ENCODE results near the gene RCSD1.

Gene RCSD1

DNA sequence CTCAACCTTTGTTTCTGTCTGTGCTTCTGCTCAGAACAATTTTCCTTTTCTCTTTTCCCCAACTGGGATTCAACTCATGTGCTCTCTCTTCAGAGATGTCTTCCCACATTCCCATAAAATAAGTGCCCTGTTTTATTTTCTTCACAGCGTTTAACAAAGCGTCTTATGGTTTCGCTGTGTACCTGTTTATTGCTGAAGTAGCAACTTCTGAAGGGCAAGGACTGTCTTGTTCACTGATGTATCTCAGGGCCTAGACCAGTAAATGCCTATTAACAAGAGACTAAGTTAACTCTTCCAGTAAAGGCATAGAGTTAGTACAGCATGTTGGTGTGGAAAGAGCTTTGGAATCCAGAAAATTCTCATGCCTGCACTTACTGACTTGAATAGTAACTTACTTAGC lies 48.8 kb downstream of the RCSD1 start:
- Histone ChIP-seq H3K4me3 (IDR thresholded peaks at IDR 0.05; ENCODE audit: insufficient read depth, low read depth, low read length) (no peak overlapping the region), H3K4me1 (ENCODE audit: low read depth, poor library complexity, severe bottlenecking) (peaks cover 27% of the 10 kb centered on the region), H2AFZ (ENCODE audit: low read depth) (no peak overlapping the region), H3K27me3 (ENCODE audit: insufficient read depth, low read depth) (no peaks in the 10 kb centered on the region), H4K20me1 (ENCODE audit: insufficient read depth) (no peaks in the 10 kb centered on the region), H3K9ac (no peak overlapping the region), H3K79me2 (ENCODE audit: insufficient read depth, low read depth) (no peaks in the 10 kb centered on the region; the same call in 1 of the 2 replicates), H3K36me3 (ENCODE audit: insufficient read depth) (no peaks in the 10 kb centered on the region; the same call in 1 of the 2 replicates), H3K27ac (no peak overlapping the region), H3K4me2 (no peak overlapping the region)
- TF ChIP-seq, protein P1, sequence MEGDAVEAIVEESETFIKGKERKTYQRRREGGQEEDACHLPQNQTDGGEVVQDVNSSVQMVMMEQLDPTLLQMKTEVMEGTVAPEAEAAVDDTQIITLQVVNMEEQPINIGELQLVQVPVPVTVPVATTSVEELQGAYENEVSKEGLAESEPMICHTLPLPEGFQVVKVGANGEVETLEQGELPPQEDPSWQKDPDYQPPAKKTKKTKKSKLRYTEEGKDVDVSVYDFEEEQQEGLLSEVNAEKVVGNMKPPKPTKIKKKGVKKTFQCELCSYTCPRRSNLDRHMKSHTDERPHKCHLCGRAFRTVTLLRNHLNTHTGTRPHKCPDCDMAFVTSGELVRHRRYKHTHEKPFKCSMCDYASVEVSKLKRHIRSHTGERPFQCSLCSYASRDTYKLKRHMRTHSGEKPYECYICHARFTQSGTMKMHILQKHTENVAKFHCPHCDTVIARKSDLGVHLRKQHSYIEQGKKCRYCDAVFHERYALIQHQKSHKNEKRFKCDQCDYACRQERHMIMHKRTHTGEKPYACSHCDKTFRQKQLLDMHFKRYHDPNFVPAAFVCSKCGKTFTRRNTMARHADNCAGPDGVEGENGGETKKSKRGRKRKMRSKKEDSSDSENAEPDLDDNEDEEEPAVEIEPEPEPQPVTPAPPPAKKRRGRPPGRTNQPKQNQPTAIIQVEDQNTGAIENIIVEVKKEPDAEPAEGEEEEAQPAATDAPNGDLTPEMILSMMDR (conservative IDR thresholded peaks at IDR 0.05; ENCODE audit: low read depth, low read length): no peak

DNA sequence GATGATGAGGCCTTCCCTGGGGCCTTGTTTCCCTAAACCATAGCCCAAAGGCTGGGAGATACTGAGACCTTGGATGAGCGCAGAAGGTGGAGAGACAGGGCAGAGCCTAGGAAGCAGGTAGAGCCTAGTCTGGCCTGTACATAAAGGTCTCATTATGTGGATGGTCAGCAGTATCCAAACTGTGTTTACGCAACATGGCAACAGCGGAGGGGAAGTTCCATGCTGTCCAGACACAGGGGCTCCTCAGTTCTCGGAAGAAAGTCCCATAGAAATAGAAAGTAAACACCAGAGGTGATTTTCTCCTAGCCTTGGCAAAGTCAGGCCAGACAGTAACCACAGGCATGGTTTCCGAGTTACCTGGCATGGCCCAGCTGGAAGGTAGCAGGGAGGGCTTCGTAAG lies 49.7 kb downstream of the RCSD1 start:
- TF ChIP-seq, protein P1 (conservative IDR thresholded peaks at IDR 0.05; ENCODE audit: low read depth, low read length): no peak
- H3K9ac ChIP-seq: no peak overlapping the region
- no peaks in the 10 kb centered on the region for H4K20me1 ChIP-seq (ENCODE audit: insufficient read depth)
- no peaks in the 10 kb centered on the region for H3K27me3 ChIP-seq (ENCODE audit: insufficient read depth, low read depth)
- H2AFZ ChIP-seq (ENCODE audit: low read depth): no peak overlapping the region
- H3K4me2 ChIP-seq: no peak overlapping the region
- H3K27ac ChIP-seq: no peak overlapping the region
- no peaks in the 10 kb centered on the region for H3K36me3 ChIP-seq (ENCODE audit: insufficient read depth)
- H3K4me1 ChIP-seq (ENCODE audit: low read depth, poor library complexity, severe bottlenecking): peaks cover 22% of the 10 kb centered on the region
- H3K79me2 ChIP-seq (ENCODE audit: insufficient read depth, low read depth): no peaks in the 10 kb centered on the region; the same call in 1 of the 2 replicates
- H3K4me3 ChIP-seq (IDR thresholded peaks at IDR 0.05; ENCODE audit: insufficient read depth, low read depth, low read length): no peak overlapping the region

DNA sequence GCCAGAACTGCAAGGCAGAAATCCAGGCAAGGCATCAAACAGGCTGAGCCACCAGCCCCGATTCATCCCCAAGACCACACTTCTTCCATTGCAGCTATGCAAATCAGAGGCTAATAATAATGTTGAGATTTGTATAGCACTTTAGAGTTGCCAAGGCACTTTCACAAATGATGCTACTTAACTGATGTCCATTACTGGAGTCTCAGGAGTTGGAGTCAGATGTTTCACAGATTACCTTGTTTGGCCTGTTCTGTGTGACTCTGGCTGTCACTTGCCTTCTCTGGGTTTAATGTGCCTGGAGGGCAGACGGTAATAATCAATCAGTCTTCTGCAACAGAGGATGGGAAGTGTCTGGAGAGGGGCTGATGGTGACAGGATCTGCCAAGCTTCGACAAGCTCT lies 51.0 kb downstream of the RCSD1 start:
- TF ChIP-seq, protein P1 (conservative IDR thresholded peaks at IDR 0.05; ENCODE audit: low read depth, low read length): no peak
- Histone ChIP-seq H3K79me2 (ENCODE audit: insufficient read depth, low read depth) (no peaks in the 10 kb centered on the region; the same call in 1 of the 2 replicates), H2AFZ (ENCODE audit: low read depth) (no peak overlapping the region), H4K20me1 (ENCODE audit: insufficient read depth) (no peaks in the 10 kb centered on the region), H3K4me2 (no peak overlapping the region), H3K27me3 (ENCODE audit: insufficient read depth, low read depth) (no peaks in the 10 kb centered on the region), H3K4me1 (ENCODE audit: low read depth, poor library complexity, severe bottlenecking) (peaks cover 9% of the 10 kb centered on the region), H3K36me3 (ENCODE audit: insufficient read depth) (no peaks in the 10 kb centered on the region), H3K4me3 (IDR thresholded peaks at IDR 0.05; ENCODE audit: insufficient read depth, low read depth, low read length) (no peak overlapping the region), H3K27ac (no peak overlapping the region; the same call in 1 of the 2 replicates), H3K9ac (no peak overlapping the region)

DNA sequence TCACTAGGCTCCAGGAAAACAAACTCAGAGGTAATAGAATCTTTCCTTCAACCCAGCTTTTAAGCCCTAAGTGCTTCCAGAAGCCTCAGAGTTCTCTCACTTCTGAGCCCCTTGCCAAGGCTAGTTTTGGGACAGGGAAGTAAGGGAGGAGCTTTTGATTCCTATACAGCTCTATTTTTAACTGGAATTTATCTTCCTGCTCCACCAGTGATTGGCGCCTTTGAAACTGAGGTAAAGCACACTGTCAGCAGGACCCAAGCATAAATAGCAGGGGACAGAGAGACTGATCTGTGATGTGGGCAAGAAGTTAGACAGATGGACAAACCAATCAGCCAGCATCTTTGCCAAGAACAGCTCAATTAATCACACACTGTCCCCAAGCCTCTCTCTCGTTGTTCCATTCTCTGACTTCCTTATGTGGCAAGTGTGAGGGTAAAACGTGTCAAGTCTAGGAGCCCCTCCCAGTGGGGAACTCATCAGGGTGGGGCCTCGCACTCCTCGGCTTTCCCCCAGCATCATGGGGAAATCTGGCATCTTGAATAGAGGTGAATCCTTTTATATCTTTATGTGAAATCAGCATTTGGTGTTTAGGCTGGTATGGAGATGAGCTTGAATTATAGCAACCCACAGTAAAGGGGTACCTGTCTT lies 51.5 kb downstream of the RCSD1 start:
- no peak overlapping the region for H3K4me3 ChIP-seq (IDR thresholded peaks at IDR 0.05; ENCODE audit: insufficient read depth, low read depth, low read length)
- H4K20me1 ChIP-seq (ENCODE audit: insufficient read depth): no peaks in the 10 kb centered on the region
- H3K9ac ChIP-seq: no peak overlapping the region
- H3K27me3 ChIP-seq (ENCODE audit: insufficient read depth, low read depth): no peaks in the 10 kb centered on the region
- no peak overlapping the region for H2AFZ ChIP-seq (ENCODE audit: low read depth)
- no peaks in the 10 kb centered on the region for H3K36me3 ChIP-seq (ENCODE audit: insufficient read depth)
- no peak overlapping the region for H3K27ac ChIP-seq
- no peaks in the 10 kb centered on the region; the same call in 1 of the 2 replicates for H3K79me2 ChIP-seq (ENCODE audit: insufficient read depth, low read depth)
- peaks cover 3% of the 10 kb centered on the region for H3K4me1 ChIP-seq (ENCODE audit: low read depth, poor library complexity, severe bottlenecking)
- TF ChIP-seq, protein P1 (conservative IDR thresholded peaks at IDR 0.05; ENCODE audit: low read depth, low read length): no peak
- H3K4me2 ChIP-seq: no peak overlapping the region
